ENCODE measurements around the gene UXS1. TPM values are rescaled to one million over a fixed set of nuclear protein-coding genes. Genes with fewer than 3 reads are reported as not detected.

UXS1 gene
- total RNA-seq, 4 donors from 2014 or later, result 16.7 to 46.2 (median 34.9) TPM

DNA sequence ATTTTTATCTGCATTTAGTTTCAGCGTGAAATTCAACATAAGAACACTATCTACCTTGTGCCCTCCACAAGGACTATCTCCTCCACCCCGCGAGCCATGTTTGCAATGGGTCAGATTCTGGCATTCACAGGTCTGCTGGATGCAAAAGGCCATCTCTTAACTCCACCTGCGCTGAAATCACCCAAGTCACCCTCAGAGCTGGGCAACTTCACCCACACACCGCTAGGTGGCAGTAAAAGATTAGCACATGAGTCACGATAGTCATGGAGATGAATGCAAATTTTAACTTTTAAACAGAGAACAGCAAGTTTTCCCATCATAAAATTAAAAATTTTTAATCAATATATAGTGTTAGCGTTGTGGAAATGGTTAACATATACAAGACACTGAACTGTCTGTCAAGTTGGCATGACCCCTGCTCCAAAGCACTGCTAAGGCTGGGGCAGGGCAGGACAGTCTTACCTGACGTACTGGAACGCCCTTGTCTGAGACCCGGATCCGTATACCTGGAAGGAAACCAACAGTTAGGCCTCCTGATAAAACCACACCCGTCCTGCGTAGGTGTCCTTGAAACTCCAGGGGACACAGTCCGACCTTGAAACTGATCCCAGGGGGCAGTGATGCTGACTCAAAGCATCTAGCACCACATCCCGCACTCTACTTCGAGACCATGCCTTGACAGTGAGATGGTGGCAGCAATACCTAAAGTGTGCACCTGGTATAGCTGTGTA, 89.6 kb downstream of the UXS1 start:
- no peak overlapping the region for H3K4me3 ChIP-seq (ENCODE audit: low read depth, poor library complexity, severe bottlenecking)
- intact Hi-C loops (cut with DNase I; ENCODE audit: low total_unique reads), result loop anchor here (10.0 kb wide), 1 partner anchor 360 kb away; the partner anchor contains the start of gene RGPD3
- TF ChIP-seq POLR2A (IDR thresholded peaks at IDR 0.05), result no peak
- TF ChIP-seq, protein P1, sequence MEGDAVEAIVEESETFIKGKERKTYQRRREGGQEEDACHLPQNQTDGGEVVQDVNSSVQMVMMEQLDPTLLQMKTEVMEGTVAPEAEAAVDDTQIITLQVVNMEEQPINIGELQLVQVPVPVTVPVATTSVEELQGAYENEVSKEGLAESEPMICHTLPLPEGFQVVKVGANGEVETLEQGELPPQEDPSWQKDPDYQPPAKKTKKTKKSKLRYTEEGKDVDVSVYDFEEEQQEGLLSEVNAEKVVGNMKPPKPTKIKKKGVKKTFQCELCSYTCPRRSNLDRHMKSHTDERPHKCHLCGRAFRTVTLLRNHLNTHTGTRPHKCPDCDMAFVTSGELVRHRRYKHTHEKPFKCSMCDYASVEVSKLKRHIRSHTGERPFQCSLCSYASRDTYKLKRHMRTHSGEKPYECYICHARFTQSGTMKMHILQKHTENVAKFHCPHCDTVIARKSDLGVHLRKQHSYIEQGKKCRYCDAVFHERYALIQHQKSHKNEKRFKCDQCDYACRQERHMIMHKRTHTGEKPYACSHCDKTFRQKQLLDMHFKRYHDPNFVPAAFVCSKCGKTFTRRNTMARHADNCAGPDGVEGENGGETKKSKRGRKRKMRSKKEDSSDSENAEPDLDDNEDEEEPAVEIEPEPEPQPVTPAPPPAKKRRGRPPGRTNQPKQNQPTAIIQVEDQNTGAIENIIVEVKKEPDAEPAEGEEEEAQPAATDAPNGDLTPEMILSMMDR (IDR thresholded peaks at IDR 0.05), result peak in 1 of 3 donors; percentile 96
- 48 to 49% methylated on average over 16 of the region's 16 CpGs for WGBS, 2 donors
- peak; percentile 55 to 89 for DNase-seq (ENCODE audit: low spot score in 2 of 2)

DNA sequence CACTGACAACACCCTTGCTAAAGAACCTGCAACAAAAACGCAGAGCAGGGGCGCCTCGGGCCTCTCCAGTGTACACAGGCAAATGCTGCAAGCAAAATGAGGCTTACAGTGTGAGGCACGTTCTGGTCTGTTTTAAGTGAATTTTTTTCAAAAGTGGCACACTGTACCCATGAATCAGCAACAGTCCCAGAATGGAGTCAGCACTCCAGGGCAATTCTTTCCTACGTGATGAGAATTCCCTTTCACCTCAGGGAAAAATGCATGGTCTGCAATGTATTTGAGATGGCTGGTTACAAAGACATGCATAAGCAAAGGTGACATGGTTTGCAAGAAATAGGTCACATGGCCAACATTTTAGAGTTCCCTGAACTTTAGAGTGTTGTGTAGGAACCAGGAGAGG, 94.4 kb downstream of the UXS1 start:
- 83 to 89% methylated on average over 5 of the region's 5 CpGs for whole genome bisulfite sequencing, 2 donors
- intact Hi-C loops (cut with DNase I; ENCODE audit: low total_unique reads), result loop anchor here (10.0 kb wide), 1 partner anchor 365 kb away; the partner anchor contains the start of gene RGPD3
- DNase-seq (ENCODE audit: low spot score in 2 of 2), result peak in 1 of 2 donors; percentile 39
- TF ChIP-seq, protein P1 (IDR thresholded peaks at IDR 0.05), result no peak
- H3K4me3 ChIP-seq (ENCODE audit: low read depth, poor library complexity, severe bottlenecking), result no peak overlapping the region

DNA sequence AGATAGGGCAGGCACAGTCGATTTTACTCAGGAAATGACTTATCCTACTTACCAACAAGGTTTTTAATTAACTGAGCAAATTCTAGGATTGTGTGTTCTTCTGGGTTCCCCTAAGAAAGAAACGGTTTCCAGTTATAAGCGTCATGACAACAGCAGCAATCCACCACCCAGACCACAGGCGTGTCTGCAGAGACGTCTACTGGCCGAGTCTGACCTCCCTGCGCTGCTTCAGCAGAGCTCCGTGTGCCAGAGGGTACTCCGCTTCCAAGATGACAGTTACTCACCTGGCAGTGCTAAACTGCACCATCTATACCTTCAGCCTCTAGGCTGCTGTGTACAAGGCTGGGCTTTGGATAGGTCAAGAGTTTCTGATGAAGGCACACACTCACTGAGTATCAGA, 95.4 kb downstream of the UXS1 start:
- DNase-seq (ENCODE audit: low spot score in 2 of 2), result peak in 1 of 2 donors; percentile 57
- intact Hi-C loops (cut with DNase I; ENCODE audit: low total_unique reads), result no loop called here
- WGBS, 2 donors, result 71 to 73% methylated on average over 9 of the region's 9 CpGs
- TF ChIP-seq POLR2A (IDR thresholded peaks at IDR 0.05), result no peak
- TF ChIP-seq, protein P1 (IDR thresholded peaks at IDR 0.05), result no peak
- no peak overlapping the region for H3K4me3 ChIP-seq (ENCODE audit: low read depth, poor library complexity, severe bottlenecking)

DNA sequence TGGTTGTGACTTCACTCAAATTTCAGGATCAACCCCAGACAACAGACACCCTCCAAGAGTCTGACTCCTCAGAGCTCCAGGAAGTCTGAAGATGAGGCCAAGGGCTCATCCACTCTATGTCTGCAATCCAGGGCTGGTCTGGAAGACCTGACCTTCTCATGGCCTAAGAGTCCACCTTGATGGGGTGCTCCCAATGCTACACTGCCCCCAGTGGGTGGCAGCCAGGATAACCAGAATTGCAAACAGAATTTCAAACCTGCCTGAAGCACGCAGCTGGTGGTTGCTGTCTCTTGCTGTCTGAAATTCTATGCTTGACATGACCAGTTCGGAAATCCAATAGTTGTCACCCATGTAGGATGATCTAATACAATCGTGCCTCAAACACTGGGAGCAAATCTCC, 96.0 kb downstream of the UXS1 start:
- peak in 1 of 2 donors; percentile 56 for DNase-seq (ENCODE audit: low spot score in 2 of 2)
- TF ChIP-seq, protein P1 (IDR thresholded peaks at IDR 0.05), result no peak
- no peak for TF ChIP-seq POLR2A (IDR thresholded peaks at IDR 0.05)
- H3K4me3 ChIP-seq (ENCODE audit: low read depth, poor library complexity, severe bottlenecking), result no peak overlapping the region
- intact Hi-C loops (cut with DNase I; ENCODE audit: low total_unique reads), result no loop called here
- 62 to 66% methylated on average over 3 of the region's 3 CpGs for WGBS, 2 donors

DNA sequence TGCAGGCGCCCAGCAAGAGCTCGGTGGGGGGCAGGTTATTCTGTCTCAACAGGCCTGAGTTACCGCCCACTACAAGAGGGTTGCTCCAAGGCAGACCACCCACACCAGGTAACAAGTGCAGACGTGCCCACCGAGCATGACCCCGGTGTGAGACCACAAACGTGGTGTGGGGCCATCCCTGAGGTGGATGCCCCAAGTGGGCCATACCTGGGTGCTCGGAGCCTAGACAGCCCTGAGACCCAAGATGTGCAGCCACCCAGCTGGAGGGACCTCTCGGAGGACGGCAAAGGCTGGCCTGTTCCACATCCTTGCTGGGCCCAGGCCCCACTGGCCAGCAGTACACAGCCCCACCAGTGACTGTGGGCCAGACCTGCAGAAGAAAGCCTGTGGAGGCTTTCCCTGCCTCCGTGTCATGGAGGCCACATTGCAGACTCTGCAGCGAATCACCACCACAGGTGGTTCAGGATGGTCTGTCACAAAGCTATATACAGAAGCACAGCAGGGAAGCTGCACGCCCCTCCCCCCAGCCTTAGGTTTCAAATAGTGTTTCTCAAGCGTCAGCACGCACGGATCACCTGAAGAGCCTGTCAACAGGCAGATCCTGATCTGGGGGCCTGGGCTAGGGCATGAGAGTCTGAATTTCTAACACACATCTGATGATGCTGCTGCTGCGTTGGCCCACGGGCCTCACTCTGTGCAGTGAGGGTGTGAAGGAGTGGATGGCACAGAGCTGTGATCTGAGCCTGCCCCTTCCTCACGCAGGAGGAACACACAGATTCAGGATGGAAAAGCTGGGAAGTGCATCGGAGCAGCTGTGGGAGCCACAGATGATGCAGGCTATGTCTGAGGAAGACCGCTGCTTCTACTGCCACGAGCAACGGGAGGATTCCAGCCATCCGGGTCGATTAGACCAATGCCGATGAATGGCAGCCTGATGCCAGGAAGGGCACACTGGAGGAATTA, 96.8 kb downstream of the UXS1 start:
- H3K4me3 ChIP-seq (ENCODE audit: low read depth, poor library complexity, severe bottlenecking), result no peak overlapping the region
- DNase-seq (ENCODE audit: low spot score in 2 of 2), result peak in 1 of 2 donors; percentile 77
- intact Hi-C loops (cut with DNase I; ENCODE audit: low total_unique reads), result no loop called here
- 94% methylated on average over 18 to 21 of the region's 26 CpGs for whole genome bisulfite sequencing, 2 donors
- TF ChIP-seq, protein P1 (IDR thresholded peaks at IDR 0.05), result no peak
- no peak for TF ChIP-seq POLR2A (IDR thresholded peaks at IDR 0.05)
